ENCODE results near the gene VWA3B. TPM values are rescaled to one million over a fixed set of nuclear protein-coding genes. Genes with fewer than 3 reads are reported as not detected.

Gene VWA3B
- total RNA-seq, 1 donor from 2014 or later = not detected

- H3K36me3 Mint-ChIP-seq (ENCODE audit: low read depth, unreplicated experiment) = peaks cover 5% of the 10 kb centered on the region
- FAIRE-seq (no peak), DNase-seq (ENCODE audit: low read depth) (no peak)
- H3K4me3 ChIP-seq (ENCODE audit: insufficient read depth, low read depth, low read length) = no peak overlapping the region
- H3K9ac ChIP-seq (ENCODE audit: low read length) = no peak overlapping the region
- H3K27ac Mint-ChIP-seq (ENCODE audit: unreplicated experiment) = no peak overlapping the region
- H3K4me1 ChIP-seq (ENCODE audit: insufficient read depth, low read length) = no peaks in the 10 kb centered on the region
- H4K20me1 ChIP-seq (ENCODE audit: insufficient read depth, low read length) = no peaks in the 10 kb centered on the region
- H3K27ac ChIP-seq (ENCODE audit: low read depth, low read length) = no peak overlapping the region
- no peaks in the 10 kb centered on the region for H3K36me3 ChIP-seq (ENCODE audit: insufficient read depth, low read length)
- no peak overlapping the region for H2AFZ ChIP-seq (ENCODE audit: low read depth, low read length)
- TF ChIP-seq EZH2 (IDR thresholded peaks at IDR 0.05; ENCODE audit: insufficient read depth, low read length) (no peak), CTCF (IDR thresholded peaks at IDR 0.05; ENCODE audit: insufficient read depth, low read depth, low read length) (no peak)
- H3K4me3 Mint-ChIP-seq (ENCODE audit: unreplicated experiment) = no peak overlapping the region
- peaks cover 21% of the 10 kb centered on the region for H3K27me3 Mint-ChIP-seq (ENCODE audit: low read depth, unreplicated experiment)
- H3K4me1 Mint-ChIP-seq (ENCODE audit: low read depth, unreplicated experiment) = no peaks in the 10 kb centered on the region
- H3K4me2 ChIP-seq (ENCODE audit: low read length) = no peak overlapping the region
- H3K9me3 ChIP-seq (ENCODE audit: insufficient read depth, low read depth, low read length) = no peaks in the 10 kb centered on the region
- no peaks in the 10 kb centered on the region for H3K9me3 Mint-ChIP-seq (ENCODE audit: unreplicated experiment)
- H3K27me3 ChIP-seq (ENCODE audit: insufficient read depth, low read length) = no peaks in the 10 kb centered on the region
- H3K79me2 ChIP-seq (ENCODE audit: insufficient read depth, low read length) = no peaks in the 10 kb centered on the region
These were observed 226.7 kb downstream of the VWA3B start for GRCh38 chr2:98313492-98314250.

GRCh38 chr2:98314251-98314650 is 227.3 kb downstream of the VWA3B start:
- Histone ChIP-seq H3K9me3 (ENCODE audit: insufficient read depth, low read depth, low read length) (no peaks in the 10 kb centered on the region), H2AFZ (ENCODE audit: low read depth, low read length) (no peak overlapping the region), H3K27me3 (ENCODE audit: insufficient read depth, low read length) (no peaks in the 10 kb centered on the region), H3K4me3 (ENCODE audit: insufficient read depth, low read depth, low read length) (no peak overlapping the region), H3K4me2 (ENCODE audit: low read length) (no peak overlapping the region), H3K4me1 (ENCODE audit: insufficient read depth, low read length) (no peaks in the 10 kb centered on the region), H3K36me3 (ENCODE audit: insufficient read depth, low read length) (no peaks in the 10 kb centered on the region), H3K79me2 (ENCODE audit: insufficient read depth, low read length) (no peaks in the 10 kb centered on the region), H4K20me1 (ENCODE audit: insufficient read depth, low read length) (no peaks in the 10 kb centered on the region), H3K27ac (ENCODE audit: low read depth, low read length) (no peak overlapping the region), H3K9ac (ENCODE audit: low read length) (no peak overlapping the region)
- H3K9me3 Mint-ChIP-seq (ENCODE audit: unreplicated experiment) = peaks cover 3% of the 10 kb centered on the region
- no peak for TF ChIP-seq CTCF (IDR thresholded peaks at IDR 0.05; ENCODE audit: insufficient read depth, low read depth, low read length)
- TF ChIP-seq EZH2 (IDR thresholded peaks at IDR 0.05; ENCODE audit: insufficient read depth, low read length) = no peak
- H3K27ac Mint-ChIP-seq (ENCODE audit: unreplicated experiment) = no peak overlapping the region
- no peaks in the 10 kb centered on the region for H3K4me1 Mint-ChIP-seq (ENCODE audit: low read depth, unreplicated experiment)
- DNase-seq (ENCODE audit: low read depth) (no peak), FAIRE-seq (no peak)
- peaks cover 5% of the 10 kb centered on the region for H3K36me3 Mint-ChIP-seq (ENCODE audit: low read depth, unreplicated experiment)
- H3K4me3 Mint-ChIP-seq (ENCODE audit: unreplicated experiment) = no peak overlapping the region
- H3K27me3 Mint-ChIP-seq (ENCODE audit: low read depth, unreplicated experiment) = peaks cover 20% of the 10 kb centered on the region

- no peak overlapping the region for H2AFZ ChIP-seq (ENCODE audit: low read depth, low read length)
- no peak overlapping the region for H3K27ac ChIP-seq (ENCODE audit: low read depth, low read length)
- H3K9ac ChIP-seq (ENCODE audit: low read length) = no peak overlapping the region
- no peaks in the 10 kb centered on the region for H3K4me1 ChIP-seq (ENCODE audit: insufficient read depth, low read length)
- H3K79me2 ChIP-seq (ENCODE audit: insufficient read depth, low read length) = no peaks in the 10 kb centered on the region
- Mint-ChIP-seq H3K36me3 (ENCODE audit: low read depth, unreplicated experiment) (peaks cover 3% of the 10 kb centered on the region), H3K4me3 (ENCODE audit: unreplicated experiment) (no peak overlapping the region), H3K27me3 (ENCODE audit: low read depth, unreplicated experiment) (peaks cover 6% of the 10 kb centered on the region), H3K27ac (ENCODE audit: unreplicated experiment) (no peak overlapping the region), H3K4me1 (ENCODE audit: low read depth, unreplicated experiment) (no peaks in the 10 kb centered on the region), H3K9me3 (ENCODE audit: unreplicated experiment) (peaks cover 9% of the 10 kb centered on the region)
- no peak overlapping the region for H3K4me3 ChIP-seq (ENCODE audit: insufficient read depth, low read depth, low read length)
- H3K36me3 ChIP-seq (ENCODE audit: insufficient read depth, low read length) = no peaks in the 10 kb centered on the region
- no peaks in the 10 kb centered on the region for H4K20me1 ChIP-seq (ENCODE audit: insufficient read depth, low read length)
- TF ChIP-seq EZH2 (IDR thresholded peaks at IDR 0.05; ENCODE audit: insufficient read depth, low read length) (no peak), CTCF (IDR thresholded peaks at IDR 0.05; ENCODE audit: insufficient read depth, low read depth, low read length) (no peak)
- no peak for FAIRE-seq
- no peaks in the 10 kb centered on the region for H3K27me3 ChIP-seq (ENCODE audit: insufficient read depth, low read length)
- H3K9me3 ChIP-seq (ENCODE audit: insufficient read depth, low read depth, low read length) = peaks cover 4% of the 10 kb centered on the region
- no peak overlapping the region for H3K4me2 ChIP-seq (ENCODE audit: low read length)
- no peak for DNase-seq (ENCODE audit: low read depth)
These were observed 229.0 kb downstream of the VWA3B start for GRCh38 chr2:98315957-98316356.

Data from astrocyte (in vitro differentiated cells and primary cell).